ENCODE data around the gene PARP11.

The PARP11 gene

DNA sequence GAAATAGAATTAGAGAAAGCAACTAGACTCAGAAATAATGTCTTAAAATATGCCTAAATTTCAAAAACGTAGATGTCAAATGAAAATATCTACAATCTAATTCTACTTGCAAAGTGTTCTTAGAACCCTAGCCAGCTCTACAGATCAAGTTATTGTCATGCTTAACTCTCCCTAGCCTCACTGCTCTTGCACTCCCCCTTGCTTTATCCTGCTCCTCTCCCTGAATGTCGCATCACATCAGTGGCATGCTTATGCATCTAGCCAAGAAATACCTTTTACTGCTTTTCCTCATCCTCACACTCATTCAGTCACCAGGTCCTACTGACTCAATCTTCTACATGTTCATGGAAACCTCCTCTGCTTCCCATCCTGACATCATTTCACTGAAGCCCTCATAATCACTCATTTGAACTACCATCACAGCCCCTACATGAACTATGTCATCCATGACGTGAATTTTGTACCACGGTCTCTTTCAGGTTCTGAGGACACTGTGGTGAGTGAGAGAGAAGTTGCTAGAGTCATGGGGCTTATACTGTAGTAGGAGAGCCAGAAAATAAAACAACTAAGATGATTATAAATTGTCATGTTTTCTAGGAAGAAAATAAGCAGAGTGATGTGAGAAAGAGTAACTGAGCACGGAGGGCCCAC is 97.7 kb downstream of the PARP11 start:
- H3K4me3 ChIP-seq (ENCODE audit: insufficient read depth, low read length, poor library complexity, severe bottlenecking): no peak overlapping the region
- H3F3A ChIP-seq (ENCODE audit: insufficient read depth): no peaks in the 10 kb centered on the region
- H3K4me2 ChIP-seq (ENCODE audit: low read depth, low read length, poor library complexity, severe bottlenecking): no peak overlapping the region
- H2AFZ ChIP-seq (ENCODE audit: low read depth, low read length, severe bottlenecking): no peak overlapping the region
- H3K27ac ChIP-seq (ENCODE audit: low read depth, low read length): no peak overlapping the region
- H3K27me3 ChIP-seq (ENCODE audit: low read length): no peaks in the 10 kb centered on the region
- no peak for TF ChIP-seq EZH2phosphoT487 (conservative IDR thresholded peaks at IDR 0.05; ENCODE audit: low read length)
- TF ChIP-seq, protein P1, sequence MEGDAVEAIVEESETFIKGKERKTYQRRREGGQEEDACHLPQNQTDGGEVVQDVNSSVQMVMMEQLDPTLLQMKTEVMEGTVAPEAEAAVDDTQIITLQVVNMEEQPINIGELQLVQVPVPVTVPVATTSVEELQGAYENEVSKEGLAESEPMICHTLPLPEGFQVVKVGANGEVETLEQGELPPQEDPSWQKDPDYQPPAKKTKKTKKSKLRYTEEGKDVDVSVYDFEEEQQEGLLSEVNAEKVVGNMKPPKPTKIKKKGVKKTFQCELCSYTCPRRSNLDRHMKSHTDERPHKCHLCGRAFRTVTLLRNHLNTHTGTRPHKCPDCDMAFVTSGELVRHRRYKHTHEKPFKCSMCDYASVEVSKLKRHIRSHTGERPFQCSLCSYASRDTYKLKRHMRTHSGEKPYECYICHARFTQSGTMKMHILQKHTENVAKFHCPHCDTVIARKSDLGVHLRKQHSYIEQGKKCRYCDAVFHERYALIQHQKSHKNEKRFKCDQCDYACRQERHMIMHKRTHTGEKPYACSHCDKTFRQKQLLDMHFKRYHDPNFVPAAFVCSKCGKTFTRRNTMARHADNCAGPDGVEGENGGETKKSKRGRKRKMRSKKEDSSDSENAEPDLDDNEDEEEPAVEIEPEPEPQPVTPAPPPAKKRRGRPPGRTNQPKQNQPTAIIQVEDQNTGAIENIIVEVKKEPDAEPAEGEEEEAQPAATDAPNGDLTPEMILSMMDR (IDR thresholded peaks at IDR 0.05; ENCODE audit: insufficient read depth, low read length, poor library complexity, severe bottlenecking): no peak
- H3K79me2 ChIP-seq (ENCODE audit: insufficient read depth, low read length): no peaks in the 10 kb centered on the region
- no peaks in the 10 kb centered on the region for H3K9me3 ChIP-seq (ENCODE audit: insufficient read depth, low read length)
- no peaks in the 10 kb centered on the region for H3K9me2 ChIP-seq (replicated peaks; ENCODE audit: insufficient read depth, low read length)
- H4K20me1 ChIP-seq (ENCODE audit: low read depth, low read length): no peaks in the 10 kb centered on the region
- no peaks in the 10 kb centered on the region for H3K36me3 ChIP-seq (ENCODE audit: low read length)
- H3K9ac ChIP-seq (ENCODE audit: low read length): no peak overlapping the region

DNA sequence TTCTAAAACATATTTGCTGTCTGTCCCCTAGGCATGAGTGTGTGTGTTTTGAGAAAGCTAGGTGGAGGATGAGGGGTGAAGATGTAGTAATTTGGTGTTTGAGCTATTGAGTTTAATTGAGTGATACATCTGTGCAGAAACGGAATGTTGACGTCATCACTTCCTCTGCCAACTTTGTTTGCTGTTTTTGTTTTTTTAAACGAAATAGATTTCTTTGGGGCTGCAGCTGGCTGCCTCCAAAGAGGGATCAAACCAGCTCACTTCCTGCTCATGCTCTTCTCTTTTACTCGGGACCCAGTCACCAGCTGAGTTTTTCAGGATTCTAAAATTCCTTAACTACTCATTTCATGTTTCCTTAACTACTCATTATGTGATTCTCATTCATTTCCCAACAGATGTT is 100.8 kb downstream of the PARP11 start:
- Histone ChIP-seq H3K9me2 (replicated peaks; ENCODE audit: insufficient read depth, low read length) (no peaks in the 10 kb centered on the region), H3K79me2 (ENCODE audit: insufficient read depth, low read length) (no peaks in the 10 kb centered on the region), H3K27me3 (ENCODE audit: low read length) (no peaks in the 10 kb centered on the region), H4K20me1 (ENCODE audit: low read depth, low read length) (no peaks in the 10 kb centered on the region), H3K27ac (ENCODE audit: low read depth, low read length) (no peak overlapping the region), H3K36me3 (ENCODE audit: low read length) (no peaks in the 10 kb centered on the region), H3F3A (ENCODE audit: insufficient read depth) (no peaks in the 10 kb centered on the region), H2AFZ (ENCODE audit: low read depth, low read length, severe bottlenecking) (no peak overlapping the region), H3K4me3 (ENCODE audit: insufficient read depth, low read length, poor library complexity, severe bottlenecking) (no peak overlapping the region), H3K4me2 (ENCODE audit: low read depth, low read length, poor library complexity, severe bottlenecking) (no peak overlapping the region), H3K9me3 (ENCODE audit: insufficient read depth, low read length) (no peaks in the 10 kb centered on the region), H3K9ac (ENCODE audit: low read length) (no peak overlapping the region)
- TF ChIP-seq, protein P1 (IDR thresholded peaks at IDR 0.05; ENCODE audit: insufficient read depth, low read length, poor library complexity, severe bottlenecking): no peak
- no peak for TF ChIP-seq EZH2phosphoT487 (conservative IDR thresholded peaks at IDR 0.05; ENCODE audit: low read length)

DNA sequence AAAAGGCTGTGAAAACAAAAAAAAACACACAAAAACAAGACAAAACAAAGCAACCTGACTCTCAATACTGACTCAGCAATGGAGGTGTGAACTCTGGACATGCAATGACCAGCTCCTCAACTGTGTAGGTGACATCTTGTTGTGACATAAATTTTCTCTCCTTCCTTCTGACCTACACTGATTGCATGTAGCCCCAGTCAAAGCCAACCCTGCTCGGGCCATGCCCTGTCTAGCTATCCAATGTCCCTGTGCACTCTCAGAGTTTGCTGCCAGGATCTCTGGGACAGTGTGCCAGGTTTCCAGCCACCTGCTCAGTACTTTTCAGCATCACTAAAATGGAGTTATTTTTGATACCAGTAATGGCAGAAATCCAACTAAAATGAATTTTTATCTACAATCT is 101.3 kb downstream of the PARP11 start:
- no peak overlapping the region for H3K4me3 ChIP-seq (ENCODE audit: insufficient read depth, low read length, poor library complexity, severe bottlenecking)
- H3K36me3 ChIP-seq (ENCODE audit: low read length): no peaks in the 10 kb centered on the region
- no peak overlapping the region for H3K27ac ChIP-seq (ENCODE audit: low read depth, low read length)
- no peak for TF ChIP-seq EZH2phosphoT487 (conservative IDR thresholded peaks at IDR 0.05; ENCODE audit: low read length)
- TF ChIP-seq, protein P1 (IDR thresholded peaks at IDR 0.05; ENCODE audit: insufficient read depth, low read length, poor library complexity, severe bottlenecking): no peak
- no peak overlapping the region for H3K4me2 ChIP-seq (ENCODE audit: low read depth, low read length, poor library complexity, severe bottlenecking)
- H4K20me1 ChIP-seq (ENCODE audit: low read depth, low read length): no peaks in the 10 kb centered on the region
- H3F3A ChIP-seq (ENCODE audit: insufficient read depth): no peaks in the 10 kb centered on the region
- no peak overlapping the region for H2AFZ ChIP-seq (ENCODE audit: low read depth, low read length, severe bottlenecking)
- no peaks in the 10 kb centered on the region for H3K9me3 ChIP-seq (ENCODE audit: insufficient read depth, low read length)
- no peak overlapping the region for H3K9ac ChIP-seq (ENCODE audit: low read length)
- H3K9me2 ChIP-seq (replicated peaks; ENCODE audit: insufficient read depth, low read length): no peaks in the 10 kb centered on the region
- H3K27me3 ChIP-seq (ENCODE audit: low read length): no peaks in the 10 kb centered on the region
- no peaks in the 10 kb centered on the region for H3K79me2 ChIP-seq (ENCODE audit: insufficient read depth, low read length)
